HepG2 (cell line): Measurements from ENCODE around the gene PRKG1.

Source experiments
- CREB1 ChIP-seq, 2 experiments: fragments of 450-650 bp in 1 of 2; IDR thresholded peaks; 2 replicates each; pipeline ENCODE4 v1.6.1; 2016 to 2017; ENCODE audit warnings: control low read depth in 1 of 2, mild to moderate bottlenecking in 1 of 2, missing compliant biosample characterization in 1 of 2, missing genetic modification characterization in 1 of 2
- FIP1L1 ChIP-seq: fragments of 200-400 bp; formaldehyde crosslinking; IDR thresholded peaks from 2 replicates; pipeline ENCODE4 v1.6.1; 2018; ENCODE audit warnings: low read depth, mild to moderate bottlenecking, low read length, moderate library complexity, borderline replicate concordance; ENCODE audit not compliant: insufficient read depth
- HDAC1 ChIP-seq: sonication (generic); formaldehyde crosslinking; IDR thresholded peaks from 2 replicates; pipeline ENCODE4 v1.5.1; 2020; ENCODE audit warnings: mild to moderate bottlenecking, missing genetic modification reagents
- KDM3A ChIP-seq: IDR thresholded peaks from 2 replicates; pipeline ENCODE4 v1.6.1; 2018; ENCODE audit warnings: low read depth, missing compliant biosample characterization
- POLR2AphosphoS5 ChIP-seq: IDR thresholded peaks from 2 replicates; pipeline ENCODE4 v1.6.1; 2012; ENCODE audit warnings: low read depth, low read length
- RCOR2 ChIP-seq: IDR thresholded peaks from 2 replicates; pipeline ENCODE4 v1.6.1; 2016; ENCODE audit warnings: missing biosample characterization, missing genetic modification reagents
- ZNF207 ChIP-seq: fragments of 450-650 bp; IDR thresholded peaks from 2 replicates; pipeline ENCODE4 v1.6.1; 2016; ENCODE audit warnings: antibody characterized with exemption, borderline replicate concordance
- TF ChIP-seq, protein P1 (sequence below): sonication (generic); formaldehyde crosslinking; IDR thresholded peaks from 2 replicates; pipeline ENCODE4 v1.5.0; 2020; ENCODE audit warnings: mild to moderate bottlenecking, missing genetic modification reagents, moderate library complexity
- TF ChIP-seq, protein P2 (sequence below): sonication (generic); formaldehyde crosslinking; IDR thresholded peaks from 2 replicates; pipeline ENCODE4 v1.5.0; 2020; ENCODE audit warnings: mild to moderate bottlenecking, missing genetic modification reagents

GRCh38 chr10:51188008-51188407 lies 113.7 kb downstream of the PRKG1 start:
- TF ChIP-seq ZNF207: no peak
- no peak for TF ChIP-seq CREB1 (IDR thresholded peaks at IDR 0.05)
- TF ChIP-seq CREB1 (CRISPR knock-in tag; IDR thresholded peaks at IDR 0.05): no peak
- TF ChIP-seq POLR2AphosphoS5: no peak
- TF ChIP-seq, protein P1, sequence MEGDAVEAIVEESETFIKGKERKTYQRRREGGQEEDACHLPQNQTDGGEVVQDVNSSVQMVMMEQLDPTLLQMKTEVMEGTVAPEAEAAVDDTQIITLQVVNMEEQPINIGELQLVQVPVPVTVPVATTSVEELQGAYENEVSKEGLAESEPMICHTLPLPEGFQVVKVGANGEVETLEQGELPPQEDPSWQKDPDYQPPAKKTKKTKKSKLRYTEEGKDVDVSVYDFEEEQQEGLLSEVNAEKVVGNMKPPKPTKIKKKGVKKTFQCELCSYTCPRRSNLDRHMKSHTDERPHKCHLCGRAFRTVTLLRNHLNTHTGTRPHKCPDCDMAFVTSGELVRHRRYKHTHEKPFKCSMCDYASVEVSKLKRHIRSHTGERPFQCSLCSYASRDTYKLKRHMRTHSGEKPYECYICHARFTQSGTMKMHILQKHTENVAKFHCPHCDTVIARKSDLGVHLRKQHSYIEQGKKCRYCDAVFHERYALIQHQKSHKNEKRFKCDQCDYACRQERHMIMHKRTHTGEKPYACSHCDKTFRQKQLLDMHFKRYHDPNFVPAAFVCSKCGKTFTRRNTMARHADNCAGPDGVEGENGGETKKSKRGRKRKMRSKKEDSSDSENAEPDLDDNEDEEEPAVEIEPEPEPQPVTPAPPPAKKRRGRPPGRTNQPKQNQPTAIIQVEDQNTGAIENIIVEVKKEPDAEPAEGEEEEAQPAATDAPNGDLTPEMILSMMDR (CRISPR knock-in tag): no peak
- no peak for TF ChIP-seq HDAC1 (CRISPR knock-in tag)
- TF ChIP-seq RCOR2 (CRISPR knock-in tag): no peak
- TF ChIP-seq FIP1L1: no peak
- no peak for TF ChIP-seq KDM3A
- TF ChIP-seq, protein P2, sequence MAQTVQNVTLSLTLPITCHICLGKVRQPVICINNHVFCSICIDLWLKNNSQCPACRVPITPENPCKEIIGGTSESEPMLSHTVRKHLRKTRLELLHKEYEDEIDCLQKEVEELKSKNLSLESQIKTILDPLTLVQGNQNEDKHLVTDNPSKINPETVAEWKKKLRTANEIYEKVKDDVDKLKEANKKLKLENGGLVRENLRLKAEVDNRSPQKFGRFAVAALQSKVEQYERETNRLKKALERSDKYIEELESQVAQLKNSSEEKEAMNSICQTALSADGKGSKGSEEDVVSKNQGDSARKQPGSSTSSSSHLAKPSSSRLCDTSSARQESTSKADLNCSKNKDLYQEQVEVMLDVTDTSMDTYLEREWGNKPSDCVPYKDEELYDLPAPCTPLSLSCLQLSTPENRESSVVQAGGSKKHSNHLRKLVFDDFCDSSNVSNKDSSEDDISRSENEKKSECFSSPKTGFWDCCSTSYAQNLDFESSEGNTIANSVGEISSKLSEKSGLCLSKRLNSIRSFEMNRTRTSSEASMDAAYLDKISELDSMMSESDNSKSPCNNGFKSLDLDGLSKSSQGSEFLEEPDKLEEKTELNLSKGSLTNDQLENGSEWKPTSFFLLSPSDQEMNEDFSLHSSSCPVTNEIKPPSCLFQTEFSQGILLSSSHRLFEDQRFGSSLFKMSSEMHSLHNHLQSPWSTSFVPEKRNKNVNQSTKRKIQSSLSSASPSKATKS: no peak
